Lung (tissue), 16 donors: ENCODE results near the gene GABRB1. TPM values are rescaled to one million over a fixed set of nuclear protein-coding genes. Genes with fewer than 3 reads are reported as not detected.

Source experiments
- ATAC-seq: fragments of 200-7000 bp; cut with Tn5 transposase; one replicate; pipeline ENCODE4 v1.9.1; 2020; ENCODE audit warnings: moderate number of reproducible peaks; ENCODE audit not compliant: insufficient read depth, low FRiP score
- DNase-seq, 3 donors: peaks; one replicate each; pipeline ENCODE4 v3.0.0-alpha.2; 2013 to 2017
- H3K27ac ChIP-seq, 2 donors: one replicate each; pipeline ENCODE4 v1.5.1; 2013; ENCODE audit warnings: mild to moderate bottlenecking in 2 of 2, moderate library complexity in 2 of 2, control low read depth in 1 of 2, inconsistent platforms in 1 of 2, low read depth in 1 of 2, low read length in 1 of 2
- H3K27me3 ChIP-seq, 3 donors: one replicate each; pipeline ENCODE4 v1.5.1; 2013; ENCODE audit warnings: low read length in 2 of 3; ENCODE audit not compliant: control insufficient read depth in 3 of 3, insufficient read depth in 3 of 3
- H3K36me3 ChIP-seq, 4 donors: one replicate each; pipeline ENCODE4 v1.5.1; 2013; ENCODE audit warnings: low read length in 4 of 4, mild to moderate bottlenecking in 1 of 4, moderate library complexity in 1 of 4; ENCODE audit not compliant: control insufficient read depth in 4 of 4, insufficient read depth in 4 of 4
- H3K4me1 ChIP-seq, 5 donors: one replicate each; pipeline ENCODE4 v1.5.1; 2013; ENCODE audit warnings: low read length in 5 of 5, mild to moderate bottlenecking in 2 of 5, moderate library complexity in 1 of 5; ENCODE audit not compliant: control insufficient read depth in 5 of 5, insufficient read depth in 5 of 5
- H3K4me3 ChIP-seq: one replicate; pipeline ENCODE4 v1.5.1; 2013; ENCODE audit warnings: mild to moderate bottlenecking, control low read depth, moderate library complexity
- H3K9ac ChIP-seq, 2 donors: one replicate each; pipeline ENCODE4 v1.5.1; 2013; ENCODE audit warnings: low read length in 2 of 2, control low read depth in 1 of 2; ENCODE audit not compliant: insufficient read depth in 1 of 2
- H3K9me3 ChIP-seq, 4 donors: one replicate each; pipeline ENCODE4 v1.5.1; 2013; ENCODE audit warnings: low read length in 3 of 4, mild to moderate bottlenecking in 1 of 4, moderate library complexity in 1 of 4; ENCODE audit not compliant: control insufficient read depth in 4 of 4, insufficient read depth in 3 of 4
- WGBS, 2 donors: extraction: QIAGEN DNeasy Blood & Tissue Kit; methylation state at CpG; one replicate each; pipeline ENCODE4 v1.1.7; 2013; 5-methylcytosine and 5-hydroxymethylcytosine counted together
- long read RNA-seq, 5 donors: transcript quantifications; one replicate each; lab custom pipeline, GENCODE V29; 2026
- polyA plus RNA-seq, 2 donors: library from polyadenylated mRNA; stranded (reverse); fragments of 200-250 nt; gene quantifications; one replicate each; pipeline ENCODE4 v1.2.1, GENCODE V29; 2013
- total RNA-seq, 2 donors: library from RNA; depleted of rRNA in 1 of 2; stranded (reverse); fragments of >200 nt in 1 of 2; gene quantifications; one replicate each; pipeline ENCODE4 v1.2.1, GENCODE V29; 2014 to 2021
- TF ChIP-seq, protein P1 (sequence below): IDR thresholded peaks from 2 replicates; pipeline ENCODE4 v1.5.1; 2012; ENCODE audit warnings: mild to moderate bottlenecking; ENCODE audit errors: control extremely low read depth, extremely low read depth
- donor health status: control.
- donor health status: control.
- donor health status: Bipolar disorder and iron deficiency.
- donor health status: healthy.
- donor health status: DM: yes; HTN: yes; CAD: no.

GABRB1 gene
- total RNA-seq (under 1 TPM in 1 of 2 donors, not detected in 1; 0.34 TPM), polyA plus RNA-seq (not detected)
- long read RNA-seq, donor 1: 0 reads
- long read RNA-seq, donor 2: 0 reads
- long read RNA-seq, donor 3: 0 reads
- long read RNA-seq, donor 4: 0 reads
- long read RNA-seq, donor 5: 0 reads

DNA sequence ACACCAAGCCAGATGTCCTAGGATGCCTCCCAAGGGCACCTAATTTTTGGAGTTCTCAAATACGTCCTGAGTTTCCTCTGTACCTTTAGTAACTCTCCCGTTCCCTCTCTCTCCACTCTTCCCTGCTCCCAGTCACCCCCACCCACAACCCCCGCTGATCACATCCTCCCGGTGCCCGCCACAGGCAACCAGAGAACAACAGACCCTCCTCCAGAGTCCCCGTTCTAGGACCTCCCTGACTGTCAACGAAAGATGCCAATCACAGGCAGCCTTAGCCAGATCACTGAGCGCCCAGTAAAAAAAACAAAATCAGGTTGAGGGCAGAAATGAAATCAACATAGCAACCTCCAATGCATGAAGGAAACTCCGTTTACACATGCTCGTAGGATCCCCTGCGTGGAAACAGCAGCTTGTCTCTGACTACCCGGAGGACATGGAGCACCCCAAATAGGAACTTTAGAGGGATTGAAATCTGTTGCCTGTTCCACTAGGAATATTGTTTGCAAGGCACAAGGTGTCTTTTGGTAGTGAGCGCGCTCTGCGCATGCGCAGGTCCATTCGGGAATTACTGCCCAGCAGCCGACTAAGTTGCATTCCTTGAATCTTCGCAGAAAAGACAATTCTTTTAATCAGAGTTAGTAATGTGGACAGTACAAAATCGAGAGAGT, at the start of gene GABRB1:
TSS of gene GABRB1 (plus strand) at position 557 of the 668 bp plus-strand sequence.
- TF ChIP-seq, protein P1, sequence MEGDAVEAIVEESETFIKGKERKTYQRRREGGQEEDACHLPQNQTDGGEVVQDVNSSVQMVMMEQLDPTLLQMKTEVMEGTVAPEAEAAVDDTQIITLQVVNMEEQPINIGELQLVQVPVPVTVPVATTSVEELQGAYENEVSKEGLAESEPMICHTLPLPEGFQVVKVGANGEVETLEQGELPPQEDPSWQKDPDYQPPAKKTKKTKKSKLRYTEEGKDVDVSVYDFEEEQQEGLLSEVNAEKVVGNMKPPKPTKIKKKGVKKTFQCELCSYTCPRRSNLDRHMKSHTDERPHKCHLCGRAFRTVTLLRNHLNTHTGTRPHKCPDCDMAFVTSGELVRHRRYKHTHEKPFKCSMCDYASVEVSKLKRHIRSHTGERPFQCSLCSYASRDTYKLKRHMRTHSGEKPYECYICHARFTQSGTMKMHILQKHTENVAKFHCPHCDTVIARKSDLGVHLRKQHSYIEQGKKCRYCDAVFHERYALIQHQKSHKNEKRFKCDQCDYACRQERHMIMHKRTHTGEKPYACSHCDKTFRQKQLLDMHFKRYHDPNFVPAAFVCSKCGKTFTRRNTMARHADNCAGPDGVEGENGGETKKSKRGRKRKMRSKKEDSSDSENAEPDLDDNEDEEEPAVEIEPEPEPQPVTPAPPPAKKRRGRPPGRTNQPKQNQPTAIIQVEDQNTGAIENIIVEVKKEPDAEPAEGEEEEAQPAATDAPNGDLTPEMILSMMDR: no peak
- ATAC-seq (no peak), DNase-seq (peak; percentile 64 to 72 (median 69))
- H3K36me3 ChIP-seq: no peaks in the 10 kb centered on the region
- 4 to 6% methylated on average over 20 of the region's 20 CpGs for WGBS, 2 donors
- H3K4me3 ChIP-seq: no peak within 1 kb of the TSS
- peaks cover 0 to 23% (median 11%) of the 10 kb centered on the region in 3 donors for H3K27me3 ChIP-seq
- H3K9ac ChIP-seq: peak within 1 kb of the TSS in 1 of 2 donors; percentile 52
- peaks cover 0 to 19% (median 5%) of the 10 kb centered on the region in 5 donors for H3K4me1 ChIP-seq
- peaks cover 0 to 3% (median 0%) of the 10 kb centered on the region in 4 donors for H3K9me3 ChIP-seq
- H3K27ac ChIP-seq: peak within 1 kb of the TSS in 1 of 2 donors; percentile 76

- TF ChIP-seq, protein P1: no peak
- WGBS, 2 donors: 91 to 95% methylated on average over 1 of the region's 1 CpG
- no peak for ATAC-seq
- H3K9ac ChIP-seq: no peak overlapping the region
- H3K4me3 ChIP-seq: no peak overlapping the region
- H3K9me3 ChIP-seq: no peaks in the 10 kb centered on the region
- no peak for DNase-seq
- peaks cover 0 to 3% (median 0%) of the 10 kb centered on the region in 5 donors for H3K4me1 ChIP-seq
- no peak overlapping the region for H3K27ac ChIP-seq
- H3K27me3 ChIP-seq: peaks cover 0 to 16% (median 7%) of the 10 kb centered on the region in 3 donors
- H3K36me3 ChIP-seq: no peaks in the 10 kb centered on the region
Measured at GRCh38 chr4:46984781-46985180, 46.6 kb upstream of the GABRB1 start.

DNA sequence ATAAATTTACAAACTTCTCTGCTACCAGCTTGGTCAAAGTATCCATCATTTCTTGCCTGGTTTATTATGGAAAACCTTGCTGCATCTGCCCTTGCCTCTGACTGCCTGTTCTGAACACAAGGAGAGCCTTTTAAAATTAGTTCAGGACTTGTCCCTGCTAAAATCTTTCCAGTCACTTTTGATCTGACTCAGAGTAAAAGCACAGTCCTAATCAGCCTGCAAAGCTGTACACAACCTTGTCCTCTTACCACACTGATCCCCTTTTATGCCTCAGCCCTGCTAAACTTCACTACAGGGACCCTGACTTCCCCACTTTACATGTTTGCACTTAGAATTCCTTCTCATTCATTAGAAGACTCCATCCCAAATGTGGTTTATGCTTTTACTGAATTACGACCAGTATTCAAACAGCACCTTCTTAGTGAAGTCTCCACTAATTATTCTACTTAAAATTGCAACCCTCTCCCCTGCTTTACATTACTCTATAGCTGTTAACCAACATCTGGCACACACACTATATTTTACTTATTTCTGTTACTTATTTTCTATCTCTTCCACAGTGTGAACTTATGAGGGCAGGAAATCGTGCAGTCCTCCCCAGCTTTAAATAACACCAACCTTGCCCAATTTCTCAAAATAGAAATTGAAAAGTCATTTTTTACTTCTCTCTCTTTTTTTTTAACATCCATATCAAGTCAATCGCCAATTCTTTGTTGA, 44.3 kb upstream of the GABRB1 start:
- H3K27me3 ChIP-seq: peaks cover 0 to 30% (median 17%) of the 10 kb centered on the region in 3 donors
- DNase-seq (no peak), ATAC-seq (no peak)
- no peak overlapping the region for H3K4me3 ChIP-seq
- no peak overlapping the region for H3K27ac ChIP-seq
- TF ChIP-seq, protein P1: no peak
- WGBS, 2 donors: 63 to 76% methylated on average over 3 of the region's 3 CpGs
- H3K36me3 ChIP-seq: no peaks in the 10 kb centered on the region
- peaks cover 0 to 3% (median 0%) of the 10 kb centered on the region in 5 donors for H3K4me1 ChIP-seq
- H3K9ac ChIP-seq: no peak overlapping the region
- no peaks in the 10 kb centered on the region for H3K9me3 ChIP-seq
